Liver (tissue), 9 donors: ENCODE results near the gene PLPPR2. TPM values are rescaled to one million over a fixed set of nuclear protein-coding genes. Genes with fewer than 3 reads are reported as not detected.
A peak's percentile ranks its signal among the peaks of the same experiment; 100 is the strongest.

Source experiments
- DNase-seq: peaks from one replicate; pipeline ENCODE4 v3.0.0-alpha.2; 2017; ENCODE audit warnings: low spot score
- H3K27ac ChIP-seq, 2 donors: one replicate each; pipeline ENCODE4 v1.7.0; 2013; ENCODE audit warnings: inconsistent platforms in 2 of 2, low read length in 2 of 2, control low read depth in 1 of 2, low read depth in 1 of 2, mild to moderate bottlenecking in 1 of 2
- H3K27me3 ChIP-seq, 4 donors: one replicate each; pipeline versions ENCODE4 v1.6.1 to v1.7.0; 2013; ENCODE audit warnings: low read length in 3 of 4, inconsistent platforms in 1 of 4, mild to moderate bottlenecking in 1 of 4, moderate library complexity in 1 of 4; ENCODE audit not compliant: control insufficient read depth in 4 of 4, insufficient read depth in 4 of 4
- H3K36me3 ChIP-seq, 4 donors: one replicate each; pipeline versions ENCODE4 v1.6.1 to v1.7.0; 2013; ENCODE audit warnings: low read length in 3 of 4, mild to moderate bottlenecking in 3 of 4, low read depth in 1 of 4, moderate library complexity in 1 of 4; ENCODE audit not compliant: control insufficient read depth in 4 of 4, insufficient read depth in 3 of 4
- H3K4me1 ChIP-seq, 4 donors: one replicate each; pipeline versions ENCODE4 v1.6.1 to v1.7.0; 2013; ENCODE audit warnings: low read length in 3 of 4, mild to moderate bottlenecking in 3 of 4, moderate library complexity in 1 of 4; ENCODE audit not compliant: control insufficient read depth in 4 of 4, insufficient read depth in 4 of 4
- H3K4me3 ChIP-seq, 3 donors: one replicate each; pipeline versions ENCODE4 v1.6.1 to v1.7.0; 2013; ENCODE audit warnings: low read length in 3 of 3, control low read depth in 1 of 3, low read depth in 1 of 3, mild to moderate bottlenecking in 1 of 3
- H3K9ac ChIP-seq, 2 donors: one replicate each; pipeline ENCODE4 v1.7.0; 2013; ENCODE audit warnings: low read length in 2 of 2, mild to moderate bottlenecking in 2 of 2, moderate library complexity in 2 of 2, control low read depth in 1 of 2, low read depth in 1 of 2
- H3K9me3 ChIP-seq, 4 donors: one replicate each; pipeline versions ENCODE4 v1.6.1 to v1.7.0; 2013; ENCODE audit warnings: low read length in 3 of 4; ENCODE audit not compliant: control insufficient read depth in 4 of 4
- FOXA1 ChIP-seq: IDR thresholded peaks from 2 replicates; pipeline ENCODE4 v1.6.1; 2016; ENCODE audit warnings: antibody characterized with exemption
- FOXA2 ChIP-seq: IDR thresholded peaks from 2 replicates; pipeline ENCODE4 v1.6.1; 2016; ENCODE audit warnings: antibody characterized with exemption
- HNF4A ChIP-seq, 2 donors: conservative IDR thresholded peaks; 2 replicates each; pipeline ENCODE4 v1.6.1; 2016; ENCODE audit warnings: antibody characterized with exemption in 2 of 2, mild to moderate bottlenecking in 2 of 2
- HNF4G ChIP-seq: IDR thresholded peaks from 2 replicates; pipeline ENCODE4 v1.6.1; 2016; ENCODE audit warnings: antibody characterized with exemption
- RAD21 ChIP-seq, 2 donors: IDR thresholded peaks; 2 replicates each; pipeline ENCODE4 v1.6.1; 2016; ENCODE audit warnings: antibody characterized with exemption in 2 of 2, mild to moderate bottlenecking in 2 of 2
- REST ChIP-seq: IDR thresholded peaks from 2 replicates; pipeline ENCODE4 v1.6.1; 2016; ENCODE audit warnings: antibody characterized with exemption, mild to moderate bottlenecking
- RXRA ChIP-seq, 2 donors: IDR thresholded peaks; 2 replicates each; pipeline ENCODE4 v1.6.1; 2017 to 2018; ENCODE audit warnings: antibody characterized with exemption in 2 of 2, mild to moderate bottlenecking in 1 of 2
- SP1 ChIP-seq: IDR thresholded peaks from 2 replicates; pipeline ENCODE4 v1.6.1; 2018; ENCODE audit warnings: antibody characterized with exemption, mild to moderate bottlenecking
- YY1 ChIP-seq: IDR thresholded peaks from 2 replicates; pipeline ENCODE4 v1.6.1; 2016; ENCODE audit warnings: antibody characterized with exemption, mild to moderate bottlenecking
- WGBS: extraction: QIAGEN DNeasy Blood & Tissue Kit; methylation state at CpG from one replicate; pipeline ENCODE4 v1.1.7; 2013; 5-methylcytosine and 5-hydroxymethylcytosine counted together
- polyA plus RNA-seq, 2 donors: library from polyadenylated mRNA; stranded (reverse) in 1 of 2; unstranded in 1 of 2; fragments of 200-250 nt in 1 of 2; fragments of >200 nt in 1 of 2; fragmentation: Nextera tagmentation in 1 of 2; extraction: Ambion mirVana in 1 of 2; gene quantifications; one replicate each; pipeline versions ENCODE4 v1.2.1 to v1.2.3, GENCODE V29; 2013 to 2015
- total RNA-seq, 2 donors: library from RNA; depleted of rRNA; stranded (reverse); fragments of >200 nt; gene quantifications; one replicate each; pipeline ENCODE4 v1.2.3, GENCODE V29; 2014
- TF ChIP-seq, protein P1 (sequence below): fragments of 150-350 bp; IDR thresholded peaks from 2 replicates; pipeline ENCODE4 v1.5.1; 2017; ENCODE audit warnings: improper control_type of control experiment, low read depth, low read length; ENCODE audit not compliant: missing input control
- TF ChIP-seq, protein P2 (sequence below): IDR thresholded peaks from 2 replicates; pipeline ENCODE4 v1.6.1; 2016; ENCODE audit warnings: antibody characterized with exemption
- donor health status: healthy.
- donor health status: healthy.
- donor health status: healthy.
- donor health status: healthy.
- donor health status: healthy.

The PLPPR2 gene
- total and polyA plus RNA-seq, 4 donors: 1.3 to 12.6 (median 7.3) TPM

DNA sequence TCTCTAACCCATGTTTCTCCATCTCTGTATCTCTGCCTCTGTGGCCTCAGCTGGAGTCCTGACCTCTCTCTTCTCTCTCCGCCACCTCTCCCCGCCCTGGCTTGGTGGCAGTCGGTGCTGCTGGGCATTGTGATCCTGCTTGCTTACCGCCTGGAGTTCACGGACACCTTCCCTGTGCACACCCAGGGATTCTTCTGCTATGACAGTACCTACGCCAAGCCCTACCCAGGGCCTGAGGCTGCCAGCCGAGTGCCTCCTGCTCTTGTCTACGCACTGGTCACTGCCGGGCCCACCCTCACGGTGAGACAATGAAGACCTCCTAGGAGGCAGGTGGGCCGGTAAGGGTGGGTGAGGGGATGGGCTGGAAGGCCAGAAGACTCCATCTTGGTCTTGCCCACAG, 4.2 kb downstream of the PLPPR2 start:
- H3K9ac ChIP-seq: no peak overlapping the region
- 92% methylated on average over 11 of the region's 11 CpGs for WGBS
- H3K4me1 ChIP-seq: peaks cover 0 to 18% (median 6%) of the 10 kb centered on the region in 4 donors
- H3K27ac ChIP-seq: no peak overlapping the region
- peaks cover 0 to 5% (median 2%) of the 10 kb centered on the region in 4 donors for H3K36me3 ChIP-seq
- H3K4me3 ChIP-seq: no peak overlapping the region
- no peaks in the 10 kb centered on the region for H3K9me3 ChIP-seq
- DNase-seq: no peak
- TF ChIP-seq HNF4A (conservative IDR thresholded peaks at IDR 0.05) (no peak), RAD21 (IDR thresholded peaks at IDR 0.05) (no peak), FOXA2 (no peak), HNF4G (no peak), FOXA1 (no peak), YY1 (no peak)
- TF ChIP-seq, protein P1, sequence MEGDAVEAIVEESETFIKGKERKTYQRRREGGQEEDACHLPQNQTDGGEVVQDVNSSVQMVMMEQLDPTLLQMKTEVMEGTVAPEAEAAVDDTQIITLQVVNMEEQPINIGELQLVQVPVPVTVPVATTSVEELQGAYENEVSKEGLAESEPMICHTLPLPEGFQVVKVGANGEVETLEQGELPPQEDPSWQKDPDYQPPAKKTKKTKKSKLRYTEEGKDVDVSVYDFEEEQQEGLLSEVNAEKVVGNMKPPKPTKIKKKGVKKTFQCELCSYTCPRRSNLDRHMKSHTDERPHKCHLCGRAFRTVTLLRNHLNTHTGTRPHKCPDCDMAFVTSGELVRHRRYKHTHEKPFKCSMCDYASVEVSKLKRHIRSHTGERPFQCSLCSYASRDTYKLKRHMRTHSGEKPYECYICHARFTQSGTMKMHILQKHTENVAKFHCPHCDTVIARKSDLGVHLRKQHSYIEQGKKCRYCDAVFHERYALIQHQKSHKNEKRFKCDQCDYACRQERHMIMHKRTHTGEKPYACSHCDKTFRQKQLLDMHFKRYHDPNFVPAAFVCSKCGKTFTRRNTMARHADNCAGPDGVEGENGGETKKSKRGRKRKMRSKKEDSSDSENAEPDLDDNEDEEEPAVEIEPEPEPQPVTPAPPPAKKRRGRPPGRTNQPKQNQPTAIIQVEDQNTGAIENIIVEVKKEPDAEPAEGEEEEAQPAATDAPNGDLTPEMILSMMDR: no peak
- TF ChIP-seq, protein P2, sequence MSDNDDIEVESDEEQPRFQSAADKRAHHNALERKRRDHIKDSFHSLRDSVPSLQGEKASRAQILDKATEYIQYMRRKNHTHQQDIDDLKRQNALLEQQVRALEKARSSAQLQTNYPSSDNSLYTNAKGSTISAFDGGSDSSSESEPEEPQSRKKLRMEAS: no peak
- no peaks in the 10 kb centered on the region for H3K27me3 ChIP-seq

GRCh38 chr19:11361037-11361770, 6.0 kb downstream of the PLPPR2 start:
- Histone ChIP-seq H3K9ac (no peak overlapping the region), H3K27ac (no peak overlapping the region), H3K4me3 (no peak overlapping the region), H3K27me3 (no peaks in the 10 kb centered on the region), H3K4me1 (peaks cover 3 to 16% (median 9%) of the 10 kb centered on the region in 4 donors), H3K36me3 (peaks cover 1 to 13% (median 4%) of the 10 kb centered on the region in 4 donors), H3K9me3 (no peaks in the 10 kb centered on the region)
- TF ChIP-seq RXRA (IDR thresholded peaks at IDR 0.05) (peak in 1 of 2 donors; percentile 51), REST (peak; percentile 88), FOXA1 (no peak), SP1 (peak; percentile 55)
- WGBS: 43% methylated on average over 43 of the region's 43 CpGs
- DNase-seq: peak; percentile 88
